SK-N-SH (cell line): ENCODE results near the gene SH3RF1.

Experiments used
- CTCF ChIP-seq: fragments of 200-600 bp; sonication (generic); IDR thresholded peaks from 2 replicates; pipeline ENCODE4 v1.6.1; 2017; ENCODE audit warnings: antibody characterized with exemption, mild to moderate bottlenecking, moderate library complexity
- EP300 ChIP-seq, 2 experiments: IDR thresholded peaks; 2 replicates each; pipeline versions ENCODE4 v1.4.0 to v1.6.1; 2012; ENCODE audit warnings: borderline replicate concordance in 1 of 2, low read depth in 1 of 2, low read length in 1 of 2
- JUND ChIP-seq: IDR thresholded peaks from 2 replicates; pipeline ENCODE4 v1.4.0; 2012
- MXI1 ChIP-seq: IDR thresholded peaks from 2 replicates; pipeline ENCODE4 v1.6.1; 2012; ENCODE audit warnings: mild to moderate bottlenecking, low read depth, low read length, improper control_type of control experiment
- NRF1 ChIP-seq: IDR thresholded peaks from 2 replicates; pipeline ENCODE4 v1.6.1; 2012; ENCODE audit warnings: low read depth, mild to moderate bottlenecking, low read length

DNA sequence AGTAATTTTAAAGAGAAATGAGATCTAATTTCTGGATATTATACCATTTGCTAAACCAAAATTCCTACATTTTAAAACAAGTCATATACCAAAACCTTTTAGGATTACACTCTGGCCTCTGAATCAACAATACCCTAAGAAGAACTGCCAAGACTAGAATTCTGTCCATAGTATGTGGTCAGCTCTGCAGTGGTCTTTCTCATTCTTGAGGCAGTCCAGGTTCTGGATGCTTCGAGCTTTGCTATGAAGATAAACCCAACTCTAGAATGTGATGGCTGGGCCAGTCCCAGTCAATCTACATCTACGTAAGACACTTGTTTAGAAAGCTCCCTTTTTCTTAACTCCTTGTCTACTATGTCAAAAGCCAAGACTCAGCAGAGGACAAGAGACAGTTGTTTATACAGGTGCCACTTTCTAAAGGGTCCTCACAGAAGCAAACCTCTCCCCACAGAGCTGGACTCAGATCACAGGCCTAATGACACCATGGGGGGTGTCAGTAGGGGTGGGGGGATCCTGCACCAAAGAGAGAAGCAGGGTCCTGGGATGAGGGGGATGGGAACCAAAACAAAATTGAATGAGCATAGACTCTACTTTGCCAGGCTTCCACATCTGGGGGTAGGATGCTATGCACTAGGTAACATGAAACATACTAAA, 63.2 kb downstream of the SH3RF1 start:
- TF ChIP-seq NRF1 (no peak), EP300 (IDR thresholded peaks at IDR 0.05; ENCODE audit: borderline replicate concordance in 1 of 2, low read depth in 1 of 2, low read length in 1 of 2) (no peak), JUND (no peak), CTCF (no peak), MXI1 (no peak)
